ENCODE data around the gene NLRP9. TPM values are rescaled to one million over a fixed set of nuclear protein-coding genes. Genes with fewer than 3 reads are reported as not detected.
"Not testable (repeated sequence)": the region's sequence is repeated elsewhere in the genome, so short reads cannot be mapped to it uniquely, and the experiment has no call there.

Gene NLRP9
- total and polyA plus RNA-seq, 3 donors from 2014 or later: 0.11 to 0.68 (median 0.39) TPM

GRCh38 chr19:55766466-55766865 is 28.3 kb upstream of the NLRP9 start:
- intact Hi-C loops (cut with DNase I; ENCODE audit: low total_unique reads): no loop called here
- H3K36me3 ChIP-seq (ENCODE audit: low read depth, missing control alignments): no peaks in the 10 kb centered on the region
- DNase-seq: no peak
- no peaks in the 10 kb centered on the region for H3K27me3 ChIP-seq
- 47 to 56% methylated on average over 7 of the region's 7 CpGs for WGBS, 2 donors
- H3K27ac ChIP-seq: no peak overlapping the region
- no peak overlapping the region for H3K4me3 ChIP-seq
- H3K9me3 ChIP-seq: no peaks in the 10 kb centered on the region
- no peak for TF ChIP-seq POLR2A (IDR thresholded peaks at IDR 0.05)
- no peak for TF ChIP-seq CTCF (IDR thresholded peaks at IDR 0.05)
- H3K4me1 ChIP-seq: no peaks in the 10 kb centered on the region

DNA sequence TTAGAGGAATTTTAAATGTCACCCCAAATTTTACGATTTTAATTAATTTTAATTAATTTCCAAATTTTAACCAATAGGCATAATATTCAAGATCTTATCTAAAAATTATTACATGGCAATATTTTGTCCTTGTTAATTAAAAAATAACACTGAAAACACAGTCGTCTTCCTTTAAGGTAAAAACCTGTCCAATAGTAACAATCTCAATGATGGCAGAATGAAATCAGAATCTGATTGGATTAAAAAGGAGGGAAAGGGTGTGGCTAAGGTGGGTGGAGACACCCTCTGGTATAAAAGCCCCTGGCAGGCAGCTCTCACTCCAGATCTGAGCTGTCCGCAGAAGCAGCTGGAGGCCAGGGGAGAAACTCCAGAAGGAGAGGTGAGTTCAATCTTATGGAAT is 20.6 kb upstream of the NLRP9 start, which contains the start of gene RFPL4A:
Gene RFPL4A, plus strand, starts transcription at position 301 of the 400 bp plus-strand sequence. CDS start 2,704 bp downstream, outside the sequence.
- H3K4me3 ChIP-seq; H3K27ac ChIP-seq; DNase-seq; intact Hi-C loops (cut with DNase I; ENCODE audit: low total_unique reads); H3K4me1 ChIP-seq; H3K9me3 ChIP-seq; H3K36me3 ChIP-seq (ENCODE audit: low read depth, missing control alignments); H3K27me3 ChIP-seq: not testable (repeated sequence)
- 63 to 80% methylated on average over 3 of the region's 3 CpGs for WGBS, 2 donors

DNA sequence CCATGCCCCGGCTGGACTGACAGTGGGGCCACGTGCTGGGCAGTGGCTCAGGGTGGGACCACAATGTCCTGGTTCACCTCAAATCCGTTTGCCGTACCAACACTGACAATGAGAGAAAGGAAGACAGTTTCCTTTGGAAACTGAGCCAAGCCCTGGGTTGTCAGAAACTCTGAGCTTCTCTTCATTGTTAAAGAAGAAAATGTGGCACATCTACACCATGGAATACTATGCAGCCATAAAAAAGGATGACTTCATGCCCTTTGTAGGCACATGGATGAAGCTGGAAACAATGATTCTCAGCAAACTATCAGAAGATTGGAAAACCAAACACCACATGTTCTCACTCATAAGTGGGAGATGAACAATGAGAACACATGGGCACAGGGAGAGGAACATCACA is 18.6 kb upstream of the NLRP9 start:
- H3K4me3 ChIP-seq; DNase-seq; intact Hi-C loops (cut with DNase I; ENCODE audit: low total_unique reads); H3K27ac ChIP-seq; H3K27me3 ChIP-seq; H3K36me3 ChIP-seq (ENCODE audit: low read depth, missing control alignments); H3K4me1 ChIP-seq; H3K9me3 ChIP-seq: not testable (repeated sequence)
- 84 to 86% methylated on average over 4 of the region's 4 CpGs for WGBS, 2 donors

GRCh38 chr19:55753401-55753800 is 15.2 kb upstream of the NLRP9 start:
- no peak for TF ChIP-seq CTCF (IDR thresholded peaks at IDR 0.05)
- no peak for TF ChIP-seq POLR2A (IDR thresholded peaks at IDR 0.05)
- H3K27ac ChIP-seq: no peak overlapping the region
- H3K4me1 ChIP-seq: no peaks in the 10 kb centered on the region
- H3K9me3 ChIP-seq: no peaks in the 10 kb centered on the region
- intact Hi-C loops (cut with DNase I; ENCODE audit: low total_unique reads): no loop called here
- 68 to 72% methylated on average over 3 of the region's 3 CpGs for WGBS, 2 donors
- H3K4me3 ChIP-seq: no peak overlapping the region
- no peaks in the 10 kb centered on the region for H3K27me3 ChIP-seq
- DNase-seq: no peak
- no peaks in the 10 kb centered on the region for H3K36me3 ChIP-seq (ENCODE audit: low read depth, missing control alignments)

DNA sequence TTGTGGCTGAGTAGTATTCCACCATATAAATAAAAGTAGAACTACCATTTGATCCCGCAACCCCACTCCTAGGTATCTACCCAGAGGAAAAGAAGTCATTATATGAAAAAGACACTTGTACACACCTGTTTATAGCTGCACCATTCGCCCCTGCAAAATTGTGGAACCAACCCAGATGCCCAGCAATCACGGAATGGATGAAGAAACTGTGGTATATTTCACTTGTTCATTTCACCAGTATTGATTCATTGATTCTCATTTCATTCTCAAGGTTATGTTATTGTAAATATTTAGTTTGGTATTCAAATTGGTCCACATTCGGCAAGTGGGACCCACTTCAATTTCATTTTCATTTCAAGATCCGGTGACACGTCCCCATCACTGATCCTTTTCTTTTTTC is 12.5 kb upstream of the NLRP9 start:
- intact Hi-C loops (cut with DNase I; ENCODE audit: low total_unique reads): no loop called here
- no peak for DNase-seq
- Histone ChIP-seq H3K4me3 (no peak overlapping the region), H3K36me3 (ENCODE audit: low read depth, missing control alignments) (no peaks in the 10 kb centered on the region), H3K4me1 (no peaks in the 10 kb centered on the region), H3K27me3 (no peaks in the 10 kb centered on the region), H3K9me3 (no peaks in the 10 kb centered on the region), H3K27ac (no peak overlapping the region)
- 53 to 72% methylated on average over 6 of the region's 6 CpGs for WGBS, 2 donors
- TF ChIP-seq POLR2A (IDR thresholded peaks at IDR 0.05): no peak
- no peak for TF ChIP-seq CTCF (IDR thresholded peaks at IDR 0.05)

GRCh38 chr19:55730378-55730777 is 7.8 kb downstream of the NLRP9 start:
- H3K36me3 ChIP-seq (ENCODE audit: low read depth, missing control alignments); H3K4me1 ChIP-seq; H3K27ac ChIP-seq; H3K4me3 ChIP-seq; H3K27me3 ChIP-seq; intact Hi-C loops (cut with DNase I; ENCODE audit: low total_unique reads); DNase-seq; H3K9me3 ChIP-seq: not testable (repeated sequence)
- WGBS, 2 donors: 82 to 87% methylated on average over 2 of the region's 2 CpGs

Measured in testis (tissue), 3 donors.